ENCODE measurements around the gene CLCN6. TPM values are rescaled to one million over a fixed set of nuclear protein-coding genes. Genes with fewer than 3 reads are reported as not detected.

CLCN6 gene
- total RNA-seq, 1 experiment from 2014 or later = 13.7 TPM

DNA sequence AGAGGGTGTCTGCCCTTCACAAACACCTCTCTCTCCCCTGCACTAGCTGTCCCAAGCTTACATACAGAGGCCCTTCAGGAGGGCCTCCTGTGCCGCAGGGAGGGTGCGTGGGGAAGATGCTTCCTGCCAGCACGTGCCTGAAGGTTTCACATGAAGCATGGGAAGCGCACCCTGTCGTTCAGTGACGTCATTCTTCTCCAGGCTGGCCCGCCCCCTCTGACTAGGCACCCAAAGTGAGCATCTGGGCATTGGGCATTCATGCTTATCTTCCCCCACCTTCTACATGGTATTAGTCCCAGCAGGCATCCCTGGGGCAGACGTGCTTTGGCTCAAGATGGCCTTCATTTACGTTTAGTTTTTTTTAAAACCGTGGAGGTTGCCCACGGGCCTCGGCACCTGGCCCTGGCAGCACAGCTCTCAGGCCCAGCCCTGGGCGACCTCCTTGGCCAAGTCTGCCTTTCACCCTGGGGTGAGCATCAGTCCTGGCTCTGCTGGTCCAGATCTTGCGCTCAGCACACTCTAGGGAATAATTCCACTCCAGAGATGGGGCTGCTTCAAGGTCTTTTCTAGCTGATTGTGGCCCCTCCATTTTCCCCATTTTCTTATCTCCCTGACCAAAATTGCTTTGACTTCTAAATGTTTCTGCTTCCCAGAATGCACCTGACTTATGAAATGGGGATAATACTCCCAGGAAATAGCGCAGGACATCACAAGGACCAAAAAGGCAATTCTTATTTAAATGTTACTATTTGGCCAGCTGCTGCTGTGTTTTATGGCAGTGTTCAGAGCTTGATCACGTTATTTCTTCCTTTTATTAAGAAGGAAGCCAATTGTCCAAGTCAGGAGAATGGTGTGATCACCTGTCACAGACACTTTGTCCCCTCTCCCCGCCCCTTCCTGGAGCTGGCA, 35.5 kb downstream of the CLCN6 start:
- Histone ChIP-seq H3K4me1 (ENCODE audit: control insufficient read depth in 1 of 2, insufficient read depth in 2 of 2, low read length in 2 of 2) (no peaks in the 10 kb centered on the region), H2AFZ (ENCODE audit: low read depth, low read length, poor library complexity, severe bottlenecking) (no peak overlapping the region), H3K79me2 (ENCODE audit: insufficient read depth, low read length) (no peaks in the 10 kb centered on the region), H3K9me3 (ENCODE audit: control insufficient read depth in 1 of 2, insufficient read depth in 1 of 2, low read depth in 1 of 2, low read length in 2 of 2) (no peaks in the 10 kb centered on the region), H3K27me3 (ENCODE audit: insufficient read depth, low read length) (no peaks in the 10 kb centered on the region), H3K9ac (ENCODE audit: low read length) (no peak overlapping the region), H3K27ac (ENCODE audit: low read depth, low read length) (no peak overlapping the region), H4K20me1 (ENCODE audit: insufficient read depth) (no peaks in the 10 kb centered on the region), H3K9me2 (ENCODE audit: insufficient read depth) (no peaks in the 10 kb centered on the region), H3K4me3 (replicated peaks in 1 of 2; ENCODE audit: low read depth in 1 of 2, low read length in 2 of 2) (no peak overlapping the region), H3K4me2 (ENCODE audit: low read length) (no peak overlapping the region), H3K36me3 (ENCODE audit: control insufficient read depth in 1 of 2, insufficient read depth in 2 of 2, low read length in 2 of 2) (peaks cover 7 to 23% of the 10 kb centered on the region in 2 experiments; a peak in 2 of 4 replicates)
- POLR2A ChIA-PET = interaction anchor here (1.6 kb wide), 1 partner anchor 68 kb away, joined by 7 read pairs; no protein-coding TSS in a partner anchor
- no TSS peak for BruUV-seq (replicated peaks)
- TF ChIP-seq YY1 (IDR thresholded peaks at IDR 0.05; ENCODE audit: extremely low read depth, insufficient replicate concordance, low read depth, low read length) (no peak), SRF (IDR thresholded peaks at IDR 0.05; ENCODE audit: low read depth) (no peak), SIN3A (IDR thresholded peaks at IDR 0.05; ENCODE audit: low read depth) (no peak), ATF3 (IDR thresholded peaks at IDR 0.05) (no peak), ZFX (IDR thresholded peaks at IDR 0.05) (no peak), ZBTB33 (IDR thresholded peaks at IDR 0.05; ENCODE audit: extremely low read depth, insufficient replicate concordance, low read length) (no peak), EGR1 (IDR thresholded peaks at IDR 0.05; ENCODE audit: low read depth) (no peak), POLR2A (IDR thresholded peaks at IDR 0.05; ENCODE audit: borderline replicate concordance, extremely low read depth, insufficient read depth, insufficient read length) (no peak), CBX3 (IDR thresholded peaks at IDR 0.05; ENCODE audit: low read depth) (no peak), TCF7L2 (IDR thresholded peaks at IDR 0.05; ENCODE audit: borderline replicate concordance, extremely low read depth, insufficient read depth, insufficient read length) (no peak), CEBPB (IDR thresholded peaks at IDR 0.05; ENCODE audit: low read depth) (no peak), SP1 (IDR thresholded peaks at IDR 0.05; ENCODE audit: low read depth) (no peak), FOSL1 (IDR thresholded peaks at IDR 0.05; ENCODE audit: low read depth) (no peak)
- TF ChIP-seq, protein P1, sequence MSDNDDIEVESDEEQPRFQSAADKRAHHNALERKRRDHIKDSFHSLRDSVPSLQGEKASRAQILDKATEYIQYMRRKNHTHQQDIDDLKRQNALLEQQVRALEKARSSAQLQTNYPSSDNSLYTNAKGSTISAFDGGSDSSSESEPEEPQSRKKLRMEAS (IDR thresholded peaks at IDR 0.05) = no peak
- CTCF ChIA-PET = no interaction called here
- intact Hi-C loops (cut with micrococcal nuclease) = no loop called here
- RAD21 ChIA-PET (ENCODE audit: low non-redundant PET in 1 of 2, low total read pairs in 2 of 2, uncharacterized antibody in 2 of 2, unreplicated experiment in 2 of 2) = no interaction called here
- DNase-seq (ENCODE audit: low read depth, low spot score) (no peak), ATAC-seq (no peak)

All from HCT116 (cell line).